HCT116 (cell line): ENCODE measurements around the gene ANO4. TPM values are rescaled to one million over a fixed set of nuclear protein-coding genes. Genes with fewer than 3 reads are reported as not detected.

Source experiments
- ATAC-seq: fragments of 200-7000 bp; cut with Tn5 transposase; 2 replicates; pipeline ENCODE4 v1.9.1; 2020; ENCODE audit warnings: mild to moderate bottlenecking, moderate library complexity
- BruUV-seq: library from RNA; stranded (reverse); fragments of 400-500 nt; replicated peaks from 2 replicates; lab custom pipeline; 2021; lab: Mats Ljungman, UMichigan
- CTCF ChIA-PET: fragments of 300-600 bp; sonication (Branson Sonifier 250); formaldehyde crosslinking; loops from one replicate; lab custom pipeline; 2021; ENCODE audit warnings: antibody characterized with exemption; lab: Charles Lee
- POLR2A ChIA-PET: fragments of 300-600, 350-600 bp; sonication (Branson Sonifier 250); formaldehyde crosslinking; loops from one replicate; lab custom pipeline; 2021; ENCODE audit warnings: antibody characterized with exemption; lab: Charles Lee
- RAD21 ChIA-PET, 2 experiments: fragments of 300-600 bp; sonication (Branson Sonifier 250); formaldehyde crosslinking; loops; one replicate each; lab custom pipeline; 2023; ENCODE audit warnings: low total read pairs in 2 of 2; ENCODE audit not compliant: uncharacterized antibody in 2 of 2, unreplicated experiment in 2 of 2, low non-redundant PET in 1 of 2; lab: Charles Lee
- DNase-seq: peaks from one replicate; pipeline ENCODE4 v3.0.0-alpha.2; 2010; ENCODE audit warnings: low read depth, low spot score
- H2AFZ ChIP-seq: fragments of 200-600 bp; shearing (Covaris generic), sonication (generic); 2 replicates; pipeline ENCODE4 v1.6.1; 2017; ENCODE audit warnings: low read depth, mixed run types, mixed read lengths, antibody characterized with exemption, low read length; ENCODE audit not compliant: poor library complexity, severe bottlenecking
- H3K27ac ChIP-seq: 2 replicates; pipeline ENCODE4 v1.5.1; 2012; ENCODE audit warnings: low read depth, low read length
- H3K27me3 ChIP-seq: fragments of 200-600 bp; sonication (generic); 2 replicates; pipeline ENCODE4 v1.6.1; 2016; ENCODE audit warnings: mixed run types, low read length, mixed read lengths; ENCODE audit not compliant: insufficient read depth
- H3K36me3 ChIP-seq, 2 experiments: fragments of 200-500 bp in 1 of 2; fragments of 200-600 bp in 1 of 2; sonication (Bioruptor generic) in 1 of 2; sonication (generic) in 1 of 2; 2 replicates each; pipeline versions ENCODE4 v1.5.1 to v1.6.1; 2014 to 2016; ENCODE audit warnings: low read length in 2 of 2, inconsistent platforms in 1 of 2, mixed read lengths in 1 of 2, mixed run types in 1 of 2; ENCODE audit not compliant: insufficient read depth in 2 of 2, control insufficient read depth in 1 of 2
- H3K4me1 ChIP-seq, 2 experiments: fragments of 200-600 bp in 1 of 2; sonication (generic) in 1 of 2; 2 replicates each; pipeline versions ENCODE4 v1.5.1 to v1.6.1; 2012 to 2017; ENCODE audit warnings: low read length in 2 of 2, inconsistent platforms in 1 of 2, mild to moderate bottlenecking in 1 of 2, mixed read lengths in 1 of 2, mixed run types in 1 of 2, moderate library complexity in 1 of 2; ENCODE audit not compliant: insufficient read depth in 2 of 2, control insufficient read depth in 1 of 2
- H3K4me2 ChIP-seq: fragments of 200-600 bp; sonication (generic); 2 replicates; pipeline ENCODE4 v1.6.1; 2017; ENCODE audit warnings: mixed run types, low read length, mixed read lengths
- H3K4me3 ChIP-seq, 2 experiments: fragments of 200-600 bp in 1 of 2; sonication (generic) in 1 of 2; replicated peaks in 1 of 2; 2 replicates each; pipeline ENCODE4 v1.5.1; 2011 to 2016; ENCODE audit warnings: low read length in 2 of 2, control low read depth in 1 of 2, low read depth in 1 of 2, mild to moderate bottlenecking in 1 of 2, mixed read lengths in 1 of 2, mixed run types in 1 of 2
- H3K79me2 ChIP-seq: fragments of 200-600 bp; sonication (generic); 2 replicates; pipeline ENCODE4 v1.6.1; 2017; ENCODE audit warnings: mild to moderate bottlenecking, mixed run types, low read length, moderate library complexity, mixed read lengths; ENCODE audit not compliant: insufficient read depth
- H3K9ac ChIP-seq: fragments of 200-600 bp; sonication (generic); 2 replicates; pipeline ENCODE4 v1.6.1; 2016; ENCODE audit warnings: low read length, mixed read lengths
- H3K9me2 ChIP-seq: fragments of 200-600 bp; sonication (generic), shearing (Covaris generic); 2 replicates; pipeline ENCODE4 v1.6.1; 2017; ENCODE audit warnings: mixed run types, mild to moderate bottlenecking, moderate library complexity; ENCODE audit not compliant: insufficient read depth
- H3K9me3 ChIP-seq, 2 experiments: fragments of 200-500 bp in 1 of 2; fragments of 200-600 bp in 1 of 2; sonication (Bioruptor generic) in 1 of 2; sonication (generic) in 1 of 2; 2 replicates each; pipeline ENCODE4 v1.6.1; 2014 to 2017; ENCODE audit warnings: low read length in 2 of 2, mixed read lengths in 2 of 2, inconsistent platforms in 1 of 2, low read depth in 1 of 2, mild to moderate bottlenecking in 1 of 2, mixed run types in 1 of 2, moderate library complexity in 1 of 2; ENCODE audit not compliant: control insufficient read depth in 1 of 2, insufficient read depth in 1 of 2
- H4K20me1 ChIP-seq: fragments of 200-600 bp; sonication (generic), shearing (Covaris generic); 2 replicates; pipeline ENCODE4 v1.6.1; 2017; ENCODE audit warnings: mixed run types, mild to moderate bottlenecking, moderate library complexity; ENCODE audit not compliant: insufficient read depth
- CBX3 ChIP-seq: IDR thresholded peaks from 2 replicates; pipeline ENCODE4 v1.6.1; 2012; ENCODE audit warnings: low read depth
- CTCF ChIP-seq, 3 experiments: fragments of 200-600 bp in 1 of 3; sonication (generic) in 1 of 3; IDR thresholded peaks in 2 of 3; conservative IDR thresholded peaks in 1 of 3; 2 replicates each; pipeline ENCODE4 v1.5.1; 2012 to 2017; ENCODE audit warnings: low read depth in 2 of 3, low read length in 2 of 3, antibody characterized with exemption in 1 of 3, borderline replicate concordance in 1 of 3, control low read depth in 1 of 3, mild to moderate bottlenecking in 1 of 3, mixed read lengths in 1 of 3, mixed run types in 1 of 3, moderate library complexity in 1 of 3; ENCODE audit not compliant: insufficient read depth in 1 of 3
- EGR1 ChIP-seq: IDR thresholded peaks from 2 replicates; pipeline ENCODE4 v1.6.1; 2012; ENCODE audit warnings: low read depth
- ELF1 ChIP-seq: IDR thresholded peaks from 2 replicates; pipeline ENCODE4 v1.6.1; 2012; ENCODE audit warnings: low read depth, borderline replicate concordance
- EZH2 ChIP-seq: fragments of 200-600 bp; sonication (generic); IDR thresholded peaks from 2 replicates; pipeline ENCODE4 v1.6.1; 2017; ENCODE audit warnings: antibody characterized with exemption, mixed run types
- FOSL1 ChIP-seq: IDR thresholded peaks from 2 replicates; pipeline ENCODE4 v1.6.1; 2012; ENCODE audit warnings: low read depth
- JUND ChIP-seq: IDR thresholded peaks from 2 replicates; pipeline ENCODE4 v1.6.1; 2012
- POLR2A ChIP-seq: IDR thresholded peaks from 2 replicates; pipeline ENCODE4 v1.7.0; 2011; ENCODE audit warnings: borderline replicate concordance; ENCODE audit not compliant: insufficient read depth, insufficient read length; ENCODE audit errors: extremely low read depth
- SIN3A ChIP-seq: IDR thresholded peaks from 2 replicates; pipeline ENCODE4 v1.6.1; 2012; ENCODE audit warnings: low read depth
- TCF7L2 ChIP-seq: IDR thresholded peaks from 2 replicates; pipeline ENCODE4 v1.7.0; 2011; ENCODE audit warnings: borderline replicate concordance, inconsistent platforms; ENCODE audit not compliant: insufficient read depth, insufficient read length; ENCODE audit errors: extremely low read depth
- YY1 ChIP-seq: IDR thresholded peaks from 2 replicates; pipeline ENCODE4 v1.6.1; 2011; ENCODE audit warnings: low read length, low read depth, moderate library complexity, mild to moderate bottlenecking; ENCODE audit not compliant: insufficient replicate concordance; ENCODE audit errors: extremely low read depth
- ZFX ChIP-seq: fragments of 450-650 bp; IDR thresholded peaks from 2 replicates; pipeline ENCODE4 v1.6.1; 2017
- ZNF274 ChIP-seq: fragments of 200-500 bp; sonication (Bioruptor generic); IDR thresholded peaks from 2 replicates; pipeline ENCODE4 v1.6.1; 2014; ENCODE audit warnings: mild to moderate bottlenecking, low read depth, low read length, inconsistent platforms
- intact Hi-C: fragments of 100-400 bp; cut with micrococcal nuclease; formaldehyde crosslinking; loops from 2 replicates; pipeline ENCODE4 v1.10.0; 2022
- total RNA-seq: library from RNA; stranded (reverse); gene quantifications from one replicate; pipeline ENCODE4 v1.2.1, GENCODE V29; 2021; ENCODE audit not compliant: unreplicated experiment
- TF ChIP-seq, protein P1 (sequence below): IDR thresholded peaks from 2 replicates; pipeline ENCODE4 v1.6.1; 2012

Gene ANO4
- total RNA-seq, 1 experiment from 2014 or later: 1.7 TPM

DNA sequence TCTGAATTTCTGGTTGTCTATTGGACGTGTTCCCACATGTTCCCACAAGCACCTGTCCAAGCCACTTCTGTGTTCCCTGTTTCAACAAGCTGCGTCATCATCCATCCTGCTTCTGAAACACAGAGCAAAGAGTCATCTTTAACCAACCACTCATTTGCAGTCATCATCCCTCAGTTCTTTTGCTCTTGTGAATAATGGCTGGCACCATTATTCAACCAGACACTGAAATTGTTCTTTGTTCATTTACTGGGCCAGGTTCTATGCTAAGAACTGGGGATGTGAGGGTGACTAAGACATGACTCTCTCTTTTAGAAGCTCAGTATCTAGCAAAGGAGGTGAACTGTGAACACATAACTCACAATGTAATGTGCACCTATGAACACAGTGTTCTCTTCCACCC lies 40.7 kb upstream of the ANO4 start:
- POLR2A ChIA-PET: no interaction called here

More for the DNA sequence above, 40.7 kb upstream of the ANO4 start:
- H4K20me1 ChIP-seq: no peaks in the 10 kb centered on the region
- ChIA-PET CTCF (no interaction called here), RAD21 (no interaction called here)
- H3K27ac ChIP-seq: no peak overlapping the region
- no peak overlapping the region for H3K4me2 ChIP-seq
- DNase-seq (no peak), ATAC-seq (no peak)
- H3K36me3 ChIP-seq: no peaks in the 10 kb centered on the region
- no peaks in the 10 kb centered on the region for H3K4me1 ChIP-seq
- H3K9ac ChIP-seq: no peak overlapping the region
- H3K9me2 ChIP-seq: no peaks in the 10 kb centered on the region
- H2AFZ ChIP-seq: no peak overlapping the region
- H3K9me3 ChIP-seq: no peaks in the 10 kb centered on the region
- BruUV-seq: no TSS peak
- intact Hi-C loops: no loop called here
- H3K79me2 ChIP-seq: no peaks in the 10 kb centered on the region
- TF ChIP-seq TCF7L2 (no peak), SIN3A (no peak), JUND (no peak), ZNF274 (no peak), CBX3 (no peak), CTCF (IDR thresholded peaks at IDR 0.05 in 2 of 3, conservative IDR thresholded peaks at IDR 0.05 in 1 of 3; ENCODE audit: borderline replicate concordance in 1 of 3, insufficient read depth in 1 of 3, low read depth in 2 of 3, low read length in 2 of 3) (no peak), ELF1 (no peak), ZFX (no peak), EGR1 (no peak), POLR2A (no peak), FOSL1 (no peak), YY1 (no peak), EZH2 (no peak)
- TF ChIP-seq, protein P1, sequence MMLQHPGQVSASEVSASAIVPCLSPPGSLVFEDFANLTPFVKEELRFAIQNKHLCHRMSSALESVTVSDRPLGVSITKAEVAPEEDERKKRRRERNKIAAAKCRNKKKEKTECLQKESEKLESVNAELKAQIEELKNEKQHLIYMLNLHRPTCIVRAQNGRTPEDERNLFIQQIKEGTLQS: no peak
- H3K27me3 ChIP-seq: no peaks in the 10 kb centered on the region
- H3K4me3 ChIP-seq: no peak overlapping the region
